GM19035 (cell line): ENCODE measurements around the gene ZDHHC4.

Source experiments
- ATAC-seq: cut with Tn5 transposase; IDR thresholded peaks from one replicate; pipeline ENCODE4 v1.9.1; 2021; ENCODE audit not compliant: unreplicated experiment

The ZDHHC4 gene

DNA sequence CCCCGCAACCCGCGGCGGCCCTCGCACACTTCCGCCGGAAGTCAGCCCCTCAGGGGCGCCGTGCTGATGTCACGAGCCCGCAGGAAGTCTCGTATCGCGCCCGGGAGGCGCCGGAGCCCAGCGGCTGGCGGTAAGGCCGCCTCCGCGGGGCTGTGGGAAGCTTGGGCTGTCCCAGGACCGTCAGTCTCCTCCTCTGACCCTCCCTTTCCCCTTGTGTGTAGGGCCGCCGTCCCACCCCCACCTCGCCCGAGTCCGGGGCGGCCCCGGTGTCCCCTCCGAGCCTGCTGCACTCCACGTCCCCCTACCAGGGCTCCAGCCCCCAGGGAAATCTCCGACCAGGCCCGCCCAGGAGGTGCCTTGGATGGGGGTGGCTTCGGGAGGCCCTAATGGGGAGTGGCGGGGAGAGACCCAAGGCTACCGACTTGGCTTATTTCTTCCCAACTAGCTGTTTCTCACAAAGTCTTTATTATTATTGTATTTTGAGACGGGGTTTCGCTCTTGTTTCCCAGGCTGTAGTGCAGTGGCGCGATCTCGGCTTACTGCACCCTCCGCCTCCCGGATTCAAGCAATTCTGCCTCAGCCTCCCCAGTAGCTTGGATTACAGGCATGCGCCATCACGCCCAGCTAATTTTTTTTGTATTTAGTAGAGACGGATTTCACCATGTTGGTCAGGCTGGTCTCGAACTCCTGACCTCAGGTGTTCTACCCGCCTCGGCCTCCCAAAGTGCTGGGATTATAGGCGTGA, at the start of gene ZDHHC4:
Gene ZDHHC4 (plus strand): TSS at position 86 of the 745 bp plus-strand sequence. CDS start 3,108 bp downstream, outside the sequence.
- peak; percentile 97 for ATAC-seq

DNA sequence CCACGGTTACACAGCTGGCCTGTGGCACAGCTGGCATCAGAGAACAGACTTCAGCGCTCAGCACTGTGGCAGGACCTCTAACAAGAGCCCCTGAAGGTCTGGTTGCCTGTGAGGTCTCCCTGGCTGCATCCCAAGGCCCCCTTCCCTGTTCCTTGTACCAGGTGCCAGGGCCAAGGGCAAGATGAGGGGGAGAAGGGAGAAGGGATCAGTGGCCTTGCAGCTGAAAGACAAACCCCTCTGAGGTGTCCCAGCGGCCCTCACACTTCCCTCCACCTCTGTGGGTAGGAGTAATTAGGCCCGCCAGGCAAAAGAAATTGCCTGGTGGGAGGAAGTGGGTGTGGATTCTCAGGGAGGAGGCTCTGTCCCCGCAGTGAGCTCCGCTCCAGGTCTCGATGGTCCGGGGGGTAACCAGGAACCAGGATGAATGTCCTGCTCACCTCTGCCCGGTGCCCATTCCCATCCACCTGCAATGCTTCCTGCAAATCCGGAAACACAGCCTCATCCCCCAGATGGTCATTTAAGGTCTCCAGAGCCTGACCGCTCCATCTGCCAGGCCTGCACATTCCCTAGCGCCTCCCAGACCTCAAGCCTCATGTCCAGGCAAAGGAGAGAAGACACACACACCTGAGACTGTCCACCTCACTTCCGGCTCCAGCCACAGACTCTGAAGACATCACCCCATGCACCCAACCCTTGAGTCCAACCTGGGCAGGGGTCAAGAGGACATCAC, 48.7 kb upstream of the ZDHHC4 start:
- no peak for ATAC-seq

DNA sequence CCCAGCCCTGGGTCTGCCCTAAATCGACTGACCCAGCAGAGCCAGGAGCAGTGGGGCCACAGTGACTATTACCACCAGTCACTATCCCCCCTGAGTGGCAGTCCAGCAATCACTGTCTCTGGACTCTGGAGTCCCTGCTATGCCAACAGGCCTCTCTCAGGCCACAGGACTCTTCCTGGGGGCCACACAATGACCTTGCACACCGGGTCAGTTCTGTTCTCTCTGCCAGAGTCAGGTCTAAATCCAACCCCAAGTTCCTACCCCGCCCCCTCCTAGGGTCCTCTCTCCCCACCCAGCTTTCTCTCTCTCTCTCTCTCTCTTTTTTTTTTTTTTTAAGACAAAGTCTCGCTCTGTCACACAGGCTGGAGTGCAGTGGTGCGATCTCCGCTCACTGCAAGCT, 47.6 kb upstream of the ZDHHC4 start:
- no peak for ATAC-seq

DNA sequence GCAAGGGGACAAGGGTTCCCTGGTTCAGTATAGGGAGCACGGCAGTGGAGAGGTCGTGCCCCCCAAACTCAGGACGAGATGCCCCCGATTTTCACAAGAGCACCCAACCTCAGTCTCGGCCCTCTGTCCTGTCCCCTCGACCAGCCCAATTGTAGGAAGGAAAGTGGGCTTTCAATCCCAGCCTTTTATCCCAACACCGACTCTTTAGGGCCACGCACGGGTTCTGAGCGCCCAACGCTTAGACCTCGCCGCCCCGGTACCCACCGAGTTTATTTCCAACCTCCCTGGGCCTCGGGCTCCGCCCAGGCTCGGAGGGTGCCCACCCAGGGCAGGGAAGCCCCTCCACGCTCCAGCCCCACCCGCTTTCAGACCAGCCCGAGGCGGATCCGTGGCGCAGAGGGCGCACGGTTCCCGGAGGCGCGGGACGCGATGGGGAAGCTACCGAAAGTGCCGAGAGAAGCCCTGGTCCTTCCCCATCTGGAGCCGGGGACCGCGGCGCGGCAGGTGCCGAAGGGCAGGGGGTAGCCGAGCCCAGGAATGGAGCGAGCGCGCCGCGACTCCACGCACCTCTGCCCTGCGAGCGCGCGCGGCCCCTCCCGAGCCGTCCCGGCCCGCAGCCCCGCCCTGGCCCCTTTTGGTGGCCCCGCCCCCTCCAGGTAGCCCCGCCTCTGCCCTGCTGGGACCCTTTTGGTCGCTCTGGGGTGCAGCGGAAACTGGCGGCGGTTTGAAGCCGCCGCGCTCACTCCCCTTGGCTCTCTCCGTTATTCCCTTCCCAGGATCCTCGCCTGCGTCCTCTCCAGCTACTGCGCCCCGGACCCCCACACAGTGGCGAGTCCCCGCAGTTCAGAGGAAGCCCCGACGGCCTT, 46.4 kb upstream of the ZDHHC4 start:
- peak; percentile 51 for ATAC-seq

DNA sequence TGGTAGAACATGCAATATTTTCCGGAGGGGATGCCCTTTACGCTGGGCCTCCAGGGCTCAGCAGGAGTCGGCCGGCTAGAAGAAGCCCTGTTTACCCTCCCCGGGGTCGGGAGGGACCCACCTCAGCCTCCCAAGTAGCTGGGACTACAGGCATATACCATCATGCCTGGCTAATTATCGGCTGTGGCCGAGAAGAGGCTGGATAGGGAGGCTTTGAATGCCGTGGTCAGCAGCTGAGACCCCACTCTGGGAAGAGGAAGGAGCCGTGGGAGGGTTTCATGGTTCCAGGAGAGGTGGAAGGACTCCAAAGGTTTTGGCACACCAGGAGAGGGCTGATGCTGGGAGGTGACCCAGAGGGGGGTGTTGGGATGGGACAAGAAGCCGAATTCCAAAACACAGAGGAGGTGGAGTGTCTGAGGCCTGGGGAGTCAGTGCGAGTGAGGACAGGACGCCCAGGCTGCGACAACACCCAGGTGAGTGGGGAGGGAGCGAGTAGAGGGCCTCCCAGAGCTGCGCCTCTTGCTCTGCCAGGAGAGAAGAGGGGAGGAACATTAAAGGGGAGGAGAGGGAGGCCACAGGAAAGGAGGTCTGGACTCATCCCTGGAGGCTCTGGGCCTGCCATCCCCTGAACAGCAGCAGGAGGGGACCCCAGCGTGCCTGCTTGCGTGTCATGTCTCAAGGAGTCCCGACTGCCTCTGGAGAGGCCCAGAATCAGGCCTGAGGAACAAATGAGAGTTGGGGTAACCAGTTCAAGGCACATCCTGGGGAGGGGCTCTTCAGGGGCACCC, 45.6 kb upstream of the ZDHHC4 start:
- no peak for ATAC-seq

DNA sequence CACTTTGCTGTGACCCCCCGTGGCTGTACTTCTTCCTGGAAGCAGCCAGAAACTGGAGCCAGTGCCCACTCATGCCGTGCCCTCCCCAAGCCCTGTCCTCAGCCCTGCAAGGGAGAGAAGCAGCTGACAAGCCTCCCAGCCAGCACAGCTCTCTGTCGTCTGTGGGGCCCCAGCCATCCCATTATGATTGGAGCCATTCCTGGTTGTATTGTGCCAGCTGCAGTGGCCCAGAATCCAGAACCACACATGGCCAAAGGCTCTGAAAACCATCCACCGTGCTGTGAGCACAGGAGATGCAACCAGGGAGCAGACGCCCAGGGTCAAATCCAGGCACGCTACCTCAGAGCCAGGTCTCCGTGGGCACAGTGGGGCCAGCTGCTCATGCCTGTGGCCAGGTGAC, 44.7 kb upstream of the ZDHHC4 start:
- no peak for ATAC-seq

DNA sequence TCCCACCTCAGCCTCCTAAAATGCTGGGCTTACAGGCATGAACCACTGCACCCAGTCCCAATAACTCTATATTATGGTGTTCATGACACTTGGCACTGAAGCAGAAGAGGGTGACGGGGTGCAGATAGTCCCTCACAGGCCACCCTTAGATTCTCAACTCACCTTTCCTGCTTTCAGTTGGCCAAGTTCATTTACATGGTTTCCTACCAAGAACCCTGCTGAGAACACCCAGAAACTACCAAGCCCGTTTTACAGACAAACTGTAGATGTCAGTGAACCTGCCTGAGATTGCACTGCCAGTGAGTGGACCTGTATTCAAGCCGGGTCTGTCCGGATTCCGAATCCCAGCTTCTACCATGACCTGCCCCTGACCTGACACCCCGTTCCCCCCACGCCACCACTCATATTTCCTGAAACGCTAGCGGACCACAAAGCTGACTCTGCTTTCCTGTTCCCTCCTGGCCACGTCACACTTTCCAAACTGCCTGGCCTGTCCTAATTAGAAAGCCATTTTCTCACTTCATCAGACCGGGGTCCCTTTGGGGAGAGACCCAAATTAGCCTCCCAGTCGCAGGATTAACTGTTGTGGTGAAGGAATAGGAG, 43.3 kb upstream of the ZDHHC4 start:
- ATAC-seq = no peak

DNA sequence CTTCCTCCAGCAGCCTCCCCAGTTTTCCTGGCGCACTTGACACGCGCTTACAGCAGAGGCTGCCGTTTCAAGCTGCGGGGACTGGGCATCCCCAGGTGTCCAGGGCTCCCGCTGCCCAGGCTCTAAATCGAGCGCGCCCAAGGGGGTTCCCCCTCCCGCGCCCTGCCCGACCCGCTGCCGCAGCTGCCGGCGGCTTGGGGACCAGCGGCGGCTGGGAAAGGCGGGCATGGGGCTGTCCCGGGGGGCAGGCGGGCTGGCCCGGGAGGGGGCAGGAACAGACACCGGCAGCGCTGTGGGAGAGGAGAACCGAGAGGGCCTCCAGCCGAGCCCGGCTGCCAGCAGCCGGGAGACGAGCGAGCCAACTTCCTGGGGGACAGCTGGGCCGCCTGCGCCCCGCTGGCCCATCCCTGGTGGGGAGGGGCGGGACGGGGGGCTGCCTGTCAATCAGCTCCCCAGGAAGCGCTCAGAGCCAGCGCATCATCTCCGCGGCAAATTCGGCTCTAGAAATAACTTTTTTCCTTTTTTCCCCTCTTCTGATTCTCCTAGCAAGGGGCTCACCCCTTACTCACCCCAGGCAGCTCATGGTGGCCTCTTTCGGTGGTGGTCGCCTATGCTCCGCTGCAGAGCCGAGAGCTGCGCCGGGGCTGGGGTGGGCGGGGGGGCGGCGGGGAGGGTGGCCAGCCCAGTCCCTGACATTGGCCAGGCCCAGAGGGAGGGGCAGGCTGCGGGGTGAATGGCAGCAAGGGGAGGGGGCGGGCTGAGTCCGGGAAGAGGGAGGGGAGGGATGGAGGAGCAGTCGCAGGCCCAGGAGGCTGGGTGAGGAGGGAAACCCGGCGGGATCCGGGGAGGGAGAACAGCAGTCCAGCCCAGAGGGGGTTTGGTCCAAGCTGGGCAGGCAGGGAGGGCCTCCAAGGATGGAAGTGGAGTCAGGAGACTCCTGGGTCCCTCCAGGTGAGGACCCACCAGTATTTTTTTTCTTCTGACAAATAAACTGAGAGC, 40.7 kb upstream of the ZDHHC4 start:
- no peak for ATAC-seq

DNA sequence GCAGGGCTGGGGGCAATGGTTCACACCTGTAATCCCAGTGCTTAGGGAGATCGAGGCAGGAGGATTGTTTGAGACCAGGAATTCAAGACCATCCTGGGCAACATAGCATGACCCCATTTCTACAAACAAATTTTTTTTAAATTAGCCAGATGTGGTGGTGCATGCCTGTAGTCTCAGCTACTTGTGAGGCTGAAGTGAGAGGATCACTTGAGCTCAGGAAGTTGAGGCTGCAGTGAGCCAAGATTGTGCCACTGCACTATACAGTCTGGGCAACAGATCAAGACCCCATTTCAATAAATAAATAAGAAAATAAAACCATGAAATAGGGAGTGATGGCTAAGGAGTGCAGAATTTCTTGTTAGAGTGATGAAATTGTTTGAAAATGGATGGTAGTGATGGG, 34.9 kb upstream of the ZDHHC4 start:
- no peak for ATAC-seq

DNA sequence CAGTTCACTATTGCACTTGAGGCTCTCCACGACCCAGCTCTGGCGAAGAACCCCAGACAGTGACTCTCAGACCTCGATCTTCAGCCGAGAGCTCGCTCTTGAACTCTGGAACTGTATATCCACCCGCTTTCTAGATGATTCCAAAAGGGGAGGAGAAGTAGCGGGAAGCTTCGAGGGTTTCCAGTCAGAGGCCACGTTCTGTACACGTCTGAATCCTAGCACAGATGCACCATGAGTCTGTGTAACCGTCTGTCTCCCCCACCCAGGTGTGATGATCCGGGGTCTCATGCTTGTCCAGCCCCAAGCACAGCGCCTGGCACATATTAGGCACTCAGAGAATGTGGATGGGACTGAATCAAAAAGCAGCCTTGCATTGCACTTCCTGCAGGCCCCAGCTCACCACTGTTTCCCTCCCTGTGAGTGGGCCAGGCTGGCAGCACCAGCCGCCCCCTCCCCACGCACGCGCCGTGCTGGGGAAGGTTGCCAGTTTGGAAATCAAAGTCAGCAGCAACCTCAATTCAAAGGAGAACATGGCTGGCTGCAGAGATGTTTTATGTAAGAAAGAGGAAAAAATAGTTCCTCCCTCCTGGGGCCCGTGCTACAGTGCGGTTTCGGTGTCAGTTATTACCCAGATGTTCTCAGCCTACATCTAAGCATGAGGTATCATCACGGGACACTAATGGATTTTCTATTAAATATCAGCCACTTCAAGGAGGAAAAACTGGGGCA, 31.7 kb upstream of the ZDHHC4 start:
- no peak for ATAC-seq

DNA sequence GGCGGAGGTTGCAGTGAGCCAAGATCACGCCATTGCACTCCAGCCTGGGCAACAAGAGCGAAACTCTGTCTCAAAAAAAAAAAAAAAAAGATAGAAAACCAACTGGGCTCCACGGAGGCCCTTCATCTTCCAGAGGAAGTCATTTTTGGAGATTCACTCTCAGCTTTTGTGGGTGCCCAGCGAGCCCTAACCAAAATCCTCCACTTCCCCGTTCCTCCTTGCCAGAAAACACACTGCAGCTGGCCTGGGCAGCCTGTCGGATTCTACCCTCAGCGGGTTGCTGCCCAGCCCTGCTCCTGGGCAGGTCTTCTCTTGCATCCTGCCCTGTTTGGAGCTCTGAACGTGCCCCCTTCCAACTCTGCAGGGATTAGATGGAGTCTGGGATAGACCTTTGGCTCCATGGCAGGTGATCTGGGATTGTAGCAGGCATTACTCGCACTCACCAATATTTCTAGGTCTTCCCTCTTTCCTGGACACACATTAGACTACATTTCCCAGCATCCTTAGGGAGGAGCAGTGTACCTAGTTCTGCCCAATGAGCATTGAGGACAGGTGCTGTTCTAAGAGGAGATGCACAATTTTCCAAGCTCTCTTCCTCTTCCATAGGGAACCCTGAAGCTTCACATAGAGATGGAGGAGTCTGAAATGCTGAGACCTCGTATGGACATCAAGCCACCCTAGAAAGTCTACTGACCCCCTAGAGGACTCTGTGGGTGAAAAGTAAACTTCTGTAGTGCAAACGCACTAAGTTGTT, 30.6 kb upstream of the ZDHHC4 start:
- ATAC-seq = no peak

DNA sequence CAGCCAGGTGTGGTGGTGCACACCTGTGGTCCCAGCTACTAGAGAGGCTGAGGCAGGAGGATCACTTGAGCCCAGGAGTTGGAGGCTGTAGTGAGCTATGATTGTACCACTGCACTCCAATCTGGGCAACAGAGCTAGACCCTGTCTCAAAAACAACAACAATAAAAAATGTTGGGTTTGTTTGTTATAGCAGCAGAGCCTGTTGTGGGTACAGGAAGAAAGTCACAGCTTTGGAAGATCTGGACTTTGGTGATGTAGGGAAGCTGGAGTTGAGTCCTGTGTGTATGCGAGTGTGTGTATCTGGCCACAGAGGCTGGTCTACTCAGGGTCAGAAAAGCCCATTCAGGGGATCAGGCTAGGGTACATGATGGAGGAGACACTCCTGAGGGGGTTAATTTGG, 29.9 kb upstream of the ZDHHC4 start:
- ATAC-seq = no peak

DNA sequence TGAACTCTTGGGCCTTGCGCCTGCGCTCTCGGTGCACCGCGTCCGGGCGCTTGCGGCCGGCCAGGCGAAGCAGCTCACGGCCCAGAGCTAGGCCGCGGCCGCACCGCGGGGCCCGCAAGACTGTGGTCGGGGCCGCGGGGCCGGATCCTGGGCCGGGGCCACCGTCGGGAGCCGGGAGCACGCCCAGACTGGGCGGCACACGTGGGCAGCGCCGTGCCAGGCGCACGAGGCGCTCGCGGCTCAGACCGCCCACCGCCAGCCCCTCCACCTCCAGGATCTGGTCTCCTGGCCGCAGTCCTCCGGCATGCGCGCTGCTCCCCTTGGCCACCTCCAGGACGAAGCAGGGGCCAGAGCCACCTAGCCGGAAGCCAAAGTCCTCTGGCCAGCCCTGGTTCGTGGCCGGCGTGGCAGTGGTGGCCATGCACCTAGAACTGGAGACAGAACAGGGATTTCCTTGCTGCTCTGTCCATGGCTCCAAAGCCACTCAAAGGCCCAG, 26.2 kb upstream of the ZDHHC4 start, which contains the start of gene GRID2IP:
Gene GRID2IP (minus strand): TSS at position 446 of the 496 bp plus-strand sequence. CDS start 25 bp downstream, at position 421.
- no peak for ATAC-seq

DNA sequence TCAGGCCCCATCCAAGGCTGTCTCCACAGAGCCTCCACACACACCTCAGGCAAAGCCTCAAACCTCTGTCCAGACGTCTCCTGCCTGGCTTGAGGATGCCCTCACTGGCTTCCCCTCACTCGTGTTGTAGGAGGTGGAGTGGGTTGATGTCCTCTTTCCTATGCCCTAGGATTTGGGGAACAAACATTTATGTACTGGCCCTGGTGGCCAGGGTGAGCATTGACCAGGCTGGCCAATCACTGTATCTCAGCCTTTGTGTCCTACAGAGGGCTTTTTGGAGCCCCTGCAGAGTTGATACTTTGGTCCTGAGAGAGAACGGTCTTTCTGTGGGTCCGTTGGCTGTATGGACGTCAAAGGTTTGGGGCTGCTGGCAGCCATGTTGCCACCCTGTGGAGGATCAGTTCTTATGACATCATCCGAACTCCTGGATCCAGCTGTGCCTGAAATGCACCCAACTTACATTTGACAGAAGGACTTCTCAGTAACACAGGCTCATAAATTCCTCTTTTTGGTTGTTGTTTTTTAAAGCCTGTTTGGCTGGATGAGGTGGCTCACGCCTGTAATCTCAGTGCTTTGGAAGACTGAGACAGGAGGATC, 23.7 kb upstream of the ZDHHC4 start:
- ATAC-seq = no peak

DNA sequence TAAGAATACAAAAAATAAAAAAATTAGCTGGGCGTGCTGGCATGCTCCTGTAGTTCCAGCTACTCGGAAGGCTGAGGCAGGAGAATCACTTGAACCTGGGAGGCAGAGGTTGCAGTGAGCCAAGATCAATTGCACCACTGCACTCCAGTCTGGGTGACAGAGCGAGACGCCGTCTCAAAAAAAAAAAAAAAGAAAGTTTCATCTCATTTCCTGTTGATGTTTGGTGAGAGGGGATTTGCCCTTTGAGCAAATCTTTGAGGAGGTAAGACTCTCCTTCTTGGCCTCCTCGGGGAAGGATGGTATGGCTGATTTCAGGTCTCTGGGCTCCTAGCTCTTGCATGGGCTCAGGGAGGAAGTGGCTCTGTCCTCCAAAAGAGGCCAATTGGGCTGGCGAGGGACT, 22.4 kb upstream of the ZDHHC4 start:
- no peak for ATAC-seq

DNA sequence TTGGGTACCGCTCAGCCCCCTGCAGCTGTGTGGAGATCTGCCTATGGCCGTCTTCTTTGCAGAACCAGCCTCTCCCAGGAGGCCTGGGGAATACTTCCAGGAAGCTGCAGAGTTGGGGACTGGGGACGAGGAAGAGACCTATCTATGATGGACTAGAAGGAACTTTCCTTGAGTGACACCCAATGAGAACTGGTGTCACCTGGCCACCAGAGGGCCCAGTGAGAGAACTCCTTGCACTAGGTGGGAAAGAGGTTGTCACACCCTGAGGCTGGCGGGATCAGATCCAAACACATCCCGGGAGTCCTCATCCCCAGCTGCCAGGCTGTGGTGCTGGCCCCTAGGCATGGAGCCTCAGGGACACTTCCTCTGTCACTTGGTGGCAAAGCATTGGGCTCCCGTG, 21.1 kb upstream of the ZDHHC4 start:
- ATAC-seq = no peak

DNA sequence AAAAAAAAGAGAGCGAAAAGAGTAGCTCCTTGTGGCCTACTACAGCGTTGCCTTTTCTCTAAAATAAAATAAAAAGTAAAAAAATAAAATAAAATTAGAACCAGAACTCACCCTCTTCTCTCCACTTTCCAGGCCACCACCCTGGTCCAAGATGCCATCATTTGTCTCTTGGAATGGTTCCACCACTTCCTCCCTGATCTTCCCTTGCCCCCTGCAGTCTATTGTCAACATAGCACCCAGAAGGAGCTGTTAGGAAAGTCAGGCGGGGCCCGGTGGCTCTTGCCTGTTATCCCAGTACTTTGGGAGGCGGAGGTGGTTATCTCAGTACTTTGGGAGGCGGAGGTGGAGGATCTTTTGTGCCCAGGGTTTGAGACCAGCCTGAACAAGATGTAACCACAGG, 18.4 kb upstream of the ZDHHC4 start:
- ATAC-seq = no peak
